ENCODE measurements around the gene FOXD1.
"Not testable (repeated sequence)": the region's sequence is repeated elsewhere in the genome, so short reads cannot be mapped to it uniquely, and the experiment has no call there.

The FOXD1 gene

DNA sequence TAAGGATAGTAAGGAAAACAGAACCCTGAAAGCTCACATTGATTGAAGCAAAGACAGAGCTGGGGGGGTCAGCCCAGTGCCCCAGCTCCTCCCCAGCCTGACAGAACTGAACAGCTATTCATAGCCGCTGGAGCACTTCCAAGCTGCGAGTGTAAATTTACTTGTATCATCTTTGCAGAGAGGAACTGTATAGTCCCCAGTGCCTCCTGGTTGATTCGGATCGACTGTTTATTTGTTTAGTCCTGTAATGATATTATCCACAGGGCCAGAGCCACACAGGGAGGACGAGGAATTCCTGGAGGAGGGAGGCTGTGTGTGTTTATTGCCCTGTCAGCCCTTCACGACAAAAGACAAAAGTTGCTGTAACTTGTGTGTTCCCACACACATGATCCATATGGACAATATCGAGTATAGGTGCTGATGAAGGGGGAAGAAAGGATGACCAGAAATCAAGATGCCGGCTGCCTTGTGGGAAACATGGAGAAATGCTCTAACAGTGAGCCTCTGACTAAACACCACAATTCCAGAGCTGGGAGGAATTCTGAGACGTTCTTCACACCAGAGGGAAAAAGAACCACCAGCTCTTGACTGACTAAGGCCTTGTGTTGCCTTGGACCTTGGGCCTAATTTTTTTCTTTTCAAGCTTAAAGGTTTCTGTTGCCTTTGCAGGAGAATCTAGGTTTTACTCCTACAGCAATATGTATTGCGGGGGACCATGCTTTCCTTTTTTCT lies 31.1 kb downstream of the FOXD1 start:
- DNase-seq (ENCODE audit: low read depth) = no peak

DNA sequence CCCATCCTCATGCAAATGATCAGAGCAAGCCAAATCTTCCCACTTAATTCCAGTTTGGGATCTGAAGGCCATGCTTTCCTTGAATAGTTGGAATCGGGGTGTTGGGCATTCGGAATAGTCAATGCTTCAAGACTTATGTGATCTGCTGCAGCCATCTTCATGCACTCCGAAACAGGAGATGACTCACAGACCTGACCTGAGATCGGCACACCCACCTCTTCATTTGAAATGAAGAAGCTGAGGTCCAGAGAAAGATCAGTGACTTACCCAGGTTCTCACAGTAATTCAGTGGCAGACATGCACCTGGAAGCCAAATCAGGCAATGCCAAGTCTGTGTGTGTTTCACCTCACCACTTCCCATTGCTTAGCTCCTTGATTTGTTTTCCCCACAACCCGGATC lies 33.0 kb downstream of the FOXD1 start:
- DNase-seq (ENCODE audit: low read depth) = no peak

DNA sequence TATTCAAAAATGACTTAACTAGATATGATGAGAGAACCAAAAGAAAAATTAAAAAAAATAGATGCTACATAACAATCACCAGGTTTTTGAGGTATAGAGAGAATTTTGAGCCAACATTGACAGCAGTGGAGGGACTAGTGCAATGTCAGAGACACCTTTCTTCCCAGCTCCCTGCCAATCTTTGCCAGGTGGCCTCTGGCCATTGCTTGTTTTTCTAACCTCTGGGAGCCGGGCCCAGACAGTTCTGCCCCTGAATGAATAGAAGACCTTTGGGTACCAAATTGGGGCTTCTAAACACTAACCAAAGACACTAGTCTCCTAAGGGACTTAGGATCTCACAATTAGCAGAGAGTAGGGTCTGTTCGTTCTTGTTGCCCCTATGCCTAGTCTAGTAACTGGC lies 33.4 kb downstream of the FOXD1 start:
- DNase-seq (ENCODE audit: low read depth) = no peak

DNA sequence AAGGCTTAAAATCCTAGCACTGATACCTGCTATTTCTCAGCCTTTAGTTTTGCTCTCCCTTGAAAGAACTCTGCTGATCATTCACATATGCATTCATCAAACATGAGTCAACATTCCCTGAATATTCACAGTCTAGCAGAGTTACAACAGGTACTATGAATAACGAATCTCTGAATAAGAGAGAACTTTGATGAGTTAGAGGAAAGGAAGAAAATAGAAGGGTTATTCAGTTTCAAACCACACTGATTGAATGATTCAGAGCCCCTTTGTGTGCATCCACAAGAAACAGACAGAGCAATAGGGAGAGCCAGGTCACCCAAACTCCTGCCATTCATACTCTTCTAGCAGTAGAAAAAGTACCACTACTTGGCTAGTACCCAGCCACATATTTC lies 36.0 kb downstream of the FOXD1 start:
- DNase-seq (ENCODE audit: low read depth) = no peak

DNA sequence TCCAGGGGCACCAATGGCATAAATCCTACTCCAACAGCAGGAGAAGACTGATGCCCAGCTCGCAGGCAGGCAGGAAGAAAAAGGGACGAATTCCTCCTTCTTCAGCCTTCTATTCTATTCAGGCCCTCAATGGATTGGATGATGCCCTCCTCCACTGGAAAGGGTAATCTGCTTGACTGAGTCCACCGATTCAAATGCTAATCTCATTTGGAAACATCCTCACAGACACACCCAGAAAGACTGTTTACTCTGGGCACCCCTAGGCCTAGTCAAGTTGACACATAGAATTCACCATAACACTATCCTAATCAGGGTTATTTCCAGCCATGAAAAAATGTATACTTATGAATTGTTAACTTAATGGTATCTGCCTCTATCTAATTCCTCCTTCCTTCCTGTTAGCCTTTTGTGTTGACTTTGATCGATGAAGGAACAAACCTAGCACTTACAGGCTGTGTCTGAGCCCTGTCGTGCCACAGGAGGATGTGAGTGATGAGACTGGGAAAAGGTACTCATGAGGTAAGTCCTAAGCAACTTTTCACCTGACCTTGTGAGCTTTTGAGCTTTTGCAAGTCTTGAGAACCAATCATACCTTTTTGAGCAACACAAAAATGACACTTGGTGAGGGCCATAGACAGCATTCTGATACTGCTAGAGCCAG lies 36.5 kb downstream of the FOXD1 start:
- no peak for DNase-seq (ENCODE audit: low read depth)

DNA sequence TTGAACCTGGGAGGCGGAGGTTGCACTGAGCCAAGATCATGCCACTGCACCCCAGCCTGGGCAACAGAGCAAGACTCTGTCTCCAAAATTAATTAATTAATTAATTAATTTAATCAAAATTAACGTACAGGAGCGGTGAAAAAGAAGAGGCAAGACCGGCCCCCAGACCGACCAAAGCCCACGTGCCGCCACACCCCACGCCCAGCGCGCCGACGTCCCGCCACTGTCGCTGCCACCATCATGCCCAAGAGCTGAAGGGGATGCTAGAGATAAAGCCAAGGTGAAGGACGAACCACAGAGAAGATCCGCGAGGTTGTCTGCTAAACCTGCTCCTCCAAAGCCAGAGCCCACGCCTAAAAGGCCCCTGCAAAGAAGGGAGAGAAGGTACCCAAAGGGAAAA lies 38.6 kb downstream of the FOXD1 start:
- not testable (repeated sequence) for DNase-seq (ENCODE audit: low read depth)

DNA sequence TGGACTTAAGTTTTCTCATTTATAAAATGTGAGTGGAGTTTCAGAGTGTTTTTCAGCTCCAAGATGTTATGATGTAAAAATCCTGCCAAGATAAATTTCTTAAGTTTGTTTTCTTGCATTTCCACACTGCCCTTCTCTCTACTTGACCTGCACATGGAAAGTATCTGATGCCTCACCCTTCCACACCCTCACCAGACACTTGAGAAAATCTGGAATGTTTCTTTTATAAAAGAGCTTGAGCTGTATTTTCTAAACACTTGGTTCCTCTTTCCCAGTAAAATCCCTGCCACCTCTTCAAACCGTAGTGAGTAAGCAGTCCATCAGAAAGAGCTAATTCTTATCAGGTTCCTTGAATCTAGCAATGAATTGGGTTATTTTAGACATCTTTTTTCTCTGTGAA lies 42.9 kb downstream of the FOXD1 start:
- no peak for DNase-seq (ENCODE audit: low read depth)

DNA sequence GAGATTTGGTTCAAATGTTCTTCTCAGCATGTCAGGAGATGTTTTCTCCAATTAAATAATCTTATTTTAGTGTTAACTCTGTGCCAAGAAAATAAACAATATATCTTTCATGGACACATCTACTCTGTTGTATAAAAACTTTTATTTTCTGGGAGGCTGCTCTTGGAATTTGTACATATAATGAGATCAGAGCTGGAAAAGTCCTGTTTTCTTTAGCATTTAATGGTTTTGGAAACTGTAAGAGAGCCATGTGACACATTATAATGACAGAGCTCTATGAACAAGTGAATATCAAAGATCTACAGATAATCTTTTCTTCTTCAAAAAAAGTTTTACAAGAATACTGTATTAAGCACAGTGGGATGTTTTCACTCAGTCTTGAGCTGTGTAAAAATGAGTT lies 48.8 kb downstream of the FOXD1 start:
- no peak for DNase-seq (ENCODE audit: low read depth)

Data from stimulated activated CD8-positive, alpha-beta memory T cell treated with anti-CD3 and anti-CD28 coated beads, Interleukin-12 subunit alpha, Interleukin-12 subunit beta, amount 100 ng/mL, for 4 hours (primary cell).